Type B pancreatic cell (in vitro differentiated cells): ENCODE measurements around the gene NUCB1. TPM values are rescaled to one million over a fixed set of nuclear protein-coding genes. Genes with fewer than 3 reads are reported as not detected.
A peak's percentile ranks its signal among the peaks of the same experiment; 100 is the strongest.

Source experiments
- DNase-seq: peaks from one replicate; pipeline ENCODE4 v3.0.0; 2021; ENCODE audit warnings: mixed read lengths; ENCODE audit not compliant: unreplicated experiment; ENCODE audit errors: extremely low spot score
- H3K27ac Mint-ChIP-seq: 2 replicates; pipeline ENCODE4 v1.8.0; 2021; ENCODE audit warnings: mild to moderate bottlenecking, mixed read lengths
- H3K27me3 Mint-ChIP-seq: 2 replicates; pipeline ENCODE4 v1.8.0; 2021; ENCODE audit warnings: mixed read lengths
- H3K36me3 Mint-ChIP-seq: 2 replicates; pipeline ENCODE4 v1.8.0; 2021; ENCODE audit warnings: mixed read lengths
- H3K4me1 Mint-ChIP-seq: one replicate; pipeline ENCODE4 v1.8.0; 2021; ENCODE audit warnings: mixed read lengths; ENCODE audit not compliant: unreplicated experiment
- H3K4me3 Mint-ChIP-seq: 2 replicates; pipeline ENCODE4 v1.8.0; 2021; ENCODE audit warnings: mild to moderate bottlenecking, mixed read lengths
- H3K9me3 Mint-ChIP-seq: 2 replicates; pipeline ENCODE4 v1.8.0; 2021; ENCODE audit warnings: mixed read lengths
- CTCF ChIP-seq: fragments of 200-600 bp; sonication (generic); conservative IDR thresholded peaks from 2 replicates; pipeline ENCODE4 v1.5.0; 2021; ENCODE audit warnings: antibody characterized with exemption, mild to moderate bottlenecking
- total RNA-seq: library from RNA; stranded (reverse); gene quantifications from 2 replicates; pipeline ENCODE4 v1.2.1, GENCODE V29; 2021; ENCODE audit warnings: low replicate concordance

NUCB1 gene
- total RNA-seq, 1 donor from 2014 or later, result 202 TPM

- no peak for TF ChIP-seq CTCF
- H3K27me3 Mint-ChIP-seq, result peaks cover 3% of the 10 kb centered on the region
- peaks cover 13% of the 10 kb centered on the region for H3K4me1 Mint-ChIP-seq
- no peak for DNase-seq
- no peaks in the 10 kb centered on the region for H3K9me3 Mint-ChIP-seq
- peaks cover 23% of the 10 kb centered on the region for H3K36me3 Mint-ChIP-seq
- H3K27ac Mint-ChIP-seq, result no peak overlapping the region
- H3K4me3 Mint-ChIP-seq, result no peak overlapping the region
Observed at GRCh38 chr19:48969276-48970138, 69.4 kb downstream of the NUCB1 start.

- no peak for TF ChIP-seq CTCF
- no peak for DNase-seq
- peaks cover 1% of the 10 kb centered on the region for H3K27me3 Mint-ChIP-seq
- peaks cover 23% of the 10 kb centered on the region for H3K36me3 Mint-ChIP-seq
- no peak overlapping the region for H3K4me3 Mint-ChIP-seq
- no peak overlapping the region for H3K27ac Mint-ChIP-seq
- no peaks in the 10 kb centered on the region for H3K9me3 Mint-ChIP-seq
- H3K4me1 Mint-ChIP-seq, result peaks cover 10% of the 10 kb centered on the region
Observed at GRCh38 chr19:48970139-48970766, 70.1 kb downstream of the NUCB1 start.

GRCh38 chr19:48970923-48971395, 70.8 kb downstream of the NUCB1 start:
- TF ChIP-seq CTCF, result peak; percentile 96
- Mint-ChIP-seq H3K36me3 (peaks cover 19% of the 10 kb centered on the region), H3K9me3 (no peaks in the 10 kb centered on the region), H3K27me3 (no peaks in the 10 kb centered on the region), H3K4me3 (no peak overlapping the region), H3K4me1 (peaks cover 8% of the 10 kb centered on the region), H3K27ac (peak overlapping the region; percentile 10)
- peak; percentile 84 for DNase-seq

Other genes starting within 250 kb of the NUCB1 start
- gene NTN5, start 227.3 kb upstream of the NUCB1 start, total RNA-seq, result 0.86 and 1.2 TPM in 2 replicates
- gene FUT2, start 204.3 kb upstream of the NUCB1 start, total RNA-seq, result 9.0 and 13.3 TPM in 2 replicates
- gene MAMSTR, start 180.6 kb upstream of the NUCB1 start, total RNA-seq, result 2.0 and 3.6 TPM in 2 replicates
- 1.9 and 4.6 TPM in 2 replicates for gene RASIP1, start 159.7 kb upstream of the NUCB1 start, total RNA-seq
- 2.2 and 4.8 TPM in 2 replicates for gene IZUMO1, start 153.4 kb upstream of the NUCB1 start, total RNA-seq
- 11.2 and 15.0 TPM in 2 replicates for gene FUT1, start 147.7 kb upstream of the NUCB1 start, total RNA-seq
- not detected in 2 replicates for gene FGF21, start 144.8 kb upstream of the NUCB1 start, total RNA-seq
- 52.8 and 73.3 TPM in 2 replicates for gene BCAT2, start 89.3 kb upstream of the NUCB1 start, total RNA-seq
- gene HSD17B14, start 63.8 kb upstream of the NUCB1 start, total RNA-seq, result 9.4 and 12.9 TPM in 2 replicates
- gene PLEKHA4, start 31.7 kb upstream of the NUCB1 start, total RNA-seq, result 15.8 and 45.4 TPM in 2 replicates
- 57.5 and 161 TPM in 2 replicates for gene PPP1R15A, start 27.9 kb upstream of the NUCB1 start, total RNA-seq
- not detected in 2 replicates for gene TULP2, start 1.6 kb upstream of the NUCB1 start, total RNA-seq
- gene DHDH, start 33.4 kb downstream of the NUCB1 start, total RNA-seq, result 1.4 and 3.4 TPM in 2 replicates
- gene BAX, start 54.6 kb downstream of the NUCB1 start, total RNA-seq, result 161 and 201 TPM in 2 replicates
- 1,657 and 2,039 TPM in 2 replicates for gene FTL, start 65.0 kb downstream of the NUCB1 start, total RNA-seq
- gene GYS1, start 93.0 kb downstream of the NUCB1 start, total RNA-seq, result 62.1 and 64.8 TPM in 2 replicates
- 72.6 and 99.5 TPM in 2 replicates for gene RUVBL2, start 93.6 kb downstream of the NUCB1 start, total RNA-seq
- gene LHB, start 116.8 kb downstream of the NUCB1 start, total RNA-seq, result not detected in 2 replicates
- 6.1 TPM in 1 of 2 replicates, not detected in the other for gene CGB3, start 124.0 kb downstream of the NUCB1 start, total RNA-seq
- gene CGB2, start 131.6 kb downstream of the NUCB1 start, total RNA-seq, result not detected in 2 replicates
- gene CGB1, start 136.6 kb downstream of the NUCB1 start, total RNA-seq, result not detected in 2 replicates
- 6.7 TPM in 1 of 2 replicates, not detected in the other for gene CGB5, start 143.5 kb downstream of the NUCB1 start, total RNA-seq
- gene CGB8, start 148.8 kb downstream of the NUCB1 start, total RNA-seq, result 9.4 TPM in 1 of 2 replicates, not detected in the other
- 1.9 and 3.6 TPM in 2 replicates for gene CGB7, start 157.4 kb downstream of the NUCB1 start, total RNA-seq
- 3.9 and 5.2 TPM in 2 replicates for gene NTF4, start 164.5 kb downstream of the NUCB1 start, total RNA-seq
- not detected in 2 replicates for gene KCNA7, start 172.4 kb downstream of the NUCB1 start, total RNA-seq
- 205 and 296 TPM in 2 replicates for gene SNRNP70, start 185.1 kb downstream of the NUCB1 start, total RNA-seq
- 10.6 TPM in 2 replicates for gene LIN7B, start 214.1 kb downstream of the NUCB1 start, total RNA-seq
- gene C19orf73, start 218.8 kb downstream of the NUCB1 start, total RNA-seq, result 2.3 and 2.6 TPM in 2 replicates
- gene PPFIA3, start 219.2 kb downstream of the NUCB1 start, total RNA-seq, result 15.2 and 17.8 TPM in 2 replicates